A673 (cell line): ENCODE measurements around the gene PANX3. TPM values are rescaled to one million over a fixed set of nuclear protein-coding genes. Genes with fewer than 3 reads are reported as not detected.

Source experiments
- BruUV-seq: library from RNA; stranded (reverse); fragments of 400-500 nt; replicated peaks from 2 replicates; lab custom pipeline; 2021; lab: Mats Ljungman, UMichigan
- CTCF ChIA-PET: fragments of 300-600 bp; sonication (Branson Sonifier 250); formaldehyde crosslinking; loops from one replicate; lab custom pipeline; 2022; ENCODE audit warnings: antibody characterized with exemption; lab: Charles Lee
- POLR2A ChIA-PET: fragments of 300-600 bp; sonication (Branson Sonifier 250); formaldehyde crosslinking; loops from one replicate; lab custom pipeline; 2022; ENCODE audit warnings: antibody characterized with exemption; ENCODE audit not compliant: low non-redundant PET; lab: Charles Lee
- DNase-seq: peaks from one replicate; pipeline ENCODE4 v3.0.0-alpha.2; 2015; ENCODE audit warnings: low spot score
- H3K27ac ChIP-seq: fragments of 200-600 bp; sonication (generic); 2 replicates; pipeline ENCODE4 v1.5.1; 2016; ENCODE audit warnings: mixed run types, low read depth, mild to moderate bottlenecking, mixed read lengths, antibody characterized with exemption, low read length; ENCODE audit not compliant: poor library complexity, severe bottlenecking
- H3K27me3 ChIP-seq: fragments of 200-600 bp; sonication (generic); replicated peaks from 2 replicates; pipeline ENCODE4 v1.6.1; 2017; ENCODE audit warnings: mixed run types, low read depth, mild to moderate bottlenecking, mixed read lengths, antibody characterized with exemption, low read length; ENCODE audit not compliant: insufficient read depth, poor library complexity
- H3K36me3 ChIP-seq: fragments of 200-600 bp; sonication (generic); 2 replicates; pipeline ENCODE4 v1.6.1; 2016; ENCODE audit warnings: mixed run types, mild to moderate bottlenecking, mixed read lengths, antibody characterized with exemption, low read length; ENCODE audit not compliant: insufficient read depth, poor library complexity, severe bottlenecking
- H3K4me1 ChIP-seq: fragments of 200-600 bp; sonication (generic); 2 replicates; pipeline ENCODE4 v1.6.1; 2017; ENCODE audit warnings: mixed run types, mild to moderate bottlenecking, mixed read lengths, antibody characterized with exemption, low read length; ENCODE audit not compliant: insufficient read depth, poor library complexity, severe bottlenecking
- H3K4me3 ChIP-seq: fragments of 200-600 bp; sonication (generic); 2 replicates; pipeline ENCODE4 v1.5.1; 2016; ENCODE audit warnings: low read depth, mixed run types, mild to moderate bottlenecking, mixed read lengths, low read length; ENCODE audit not compliant: poor library complexity, severe bottlenecking
- H3K9me3 ChIP-seq: fragments of 200-600 bp; sonication (generic); 2 replicates; pipeline ENCODE4 v1.6.1; 2016; ENCODE audit warnings: mixed run types, low read depth, mild to moderate bottlenecking, mixed read lengths, antibody characterized with exemption, low read length; ENCODE audit not compliant: poor library complexity, severe bottlenecking
- CTCF ChIP-seq: fragments of 300-800, 200-600 bp; sonication (generic); conservative IDR thresholded peaks from 2 replicates; pipeline ENCODE4 v1.5.1; 2017; ENCODE audit warnings: low read depth, mild to moderate bottlenecking, antibody characterized with exemption, low read length, moderate library complexity, mixed read lengths
- EZH2 ChIP-seq: fragments of 200-600 bp; sonication (generic); IDR thresholded peaks from 2 replicates; pipeline ENCODE4 v1.6.1; 2017; ENCODE audit warnings: borderline replicate concordance, low read depth, mild to moderate bottlenecking, mixed read lengths, antibody characterized with exemption, low read length; ENCODE audit not compliant: poor library complexity, severe bottlenecking
- intact Hi-C: fragments of 100-400 bp; cut with micrococcal nuclease; formaldehyde crosslinking; loops from one replicate; pipeline ENCODE4 v1.10.0; 2022; ENCODE audit not compliant: unreplicated experiment
- total RNA-seq: library from RNA; stranded (reverse); gene quantifications from 2 replicates; pipeline ENCODE4 v1.2.3, GENCODE V29; 2021

Gene PANX3
- total RNA-seq, 1 experiment from 2014 or later, result not detected

DNA sequence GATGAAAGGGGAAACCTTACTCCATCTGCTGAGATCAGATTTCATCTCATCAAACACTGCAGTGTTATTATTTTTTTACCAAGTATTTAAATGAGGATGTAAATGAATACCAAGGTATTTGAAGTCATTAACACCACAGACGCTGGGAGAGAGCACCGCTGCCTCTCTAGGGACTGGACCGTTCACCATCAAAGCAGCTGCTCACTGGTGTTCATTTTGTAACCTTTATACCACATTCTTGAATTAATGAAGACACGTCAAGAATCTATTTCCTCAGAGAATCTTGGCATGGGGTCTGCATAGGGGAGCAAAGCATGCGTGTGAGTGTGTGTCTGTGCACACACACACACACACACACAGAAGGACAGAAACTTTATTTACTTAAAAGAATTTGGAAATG, 46.7 kb downstream of the PANX3 start:
- no peaks in the 10 kb centered on the region for H3K36me3 ChIP-seq
- TF ChIP-seq CTCF (no peak), EZH2 (no peak)
- intact Hi-C loops, result no loop called here

GRCh38 chr11:124658501-124658900, 47.3 kb downstream of the PANX3 start:
- ChIA-PET CTCF (no interaction called here), POLR2A (no interaction called here)
- BruUV-seq, result no TSS peak
- Histone ChIP-seq H3K27me3 (no peaks in the 10 kb centered on the region), H3K4me3 (no peak overlapping the region), H3K9me3 (no peaks in the 10 kb centered on the region), H3K27ac (no peak overlapping the region), H3K4me1 (peaks cover 19% of the 10 kb centered on the region), H3K36me3 (no peaks in the 10 kb centered on the region)
- intact Hi-C loops, result no loop called here
- DNase-seq, result no peak
- TF ChIP-seq EZH2, result no peak
- no peak for TF ChIP-seq CTCF

More for the DNA sequence above, 46.7 kb downstream of the PANX3 start:
- ChIA-PET POLR2A (no interaction called here), CTCF (no interaction called here)
- no peak overlapping the region for H3K27ac ChIP-seq
- no peaks in the 10 kb centered on the region for H3K9me3 ChIP-seq
- peaks cover 19% of the 10 kb centered on the region for H3K4me1 ChIP-seq
- no peak overlapping the region for H3K4me3 ChIP-seq
- peak; percentile 17 for DNase-seq
- no peaks in the 10 kb centered on the region for H3K27me3 ChIP-seq
- BruUV-seq, result no TSS peak

DNA sequence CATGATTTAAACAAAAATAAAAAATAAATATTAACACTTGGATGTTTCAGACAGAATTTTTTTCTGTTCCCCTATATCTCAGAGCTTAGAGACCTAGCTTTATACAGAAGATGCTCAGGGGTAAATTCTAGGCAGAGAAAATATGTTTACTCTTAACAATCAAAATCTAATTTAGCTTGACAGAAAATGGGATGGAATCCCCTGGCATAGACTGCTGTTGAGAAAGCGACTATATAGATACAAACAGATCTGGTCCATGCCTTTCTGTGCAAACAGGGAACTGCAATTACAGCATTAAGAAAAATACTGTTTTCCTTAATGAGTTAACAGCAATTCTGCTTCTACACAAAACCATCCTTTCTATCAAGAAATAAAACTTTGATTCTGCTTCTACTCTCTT, 47.8 kb downstream of the PANX3 start:
- ChIA-PET POLR2A (no interaction called here), CTCF (no interaction called here)
- Histone ChIP-seq H3K36me3 (no peaks in the 10 kb centered on the region), H3K4me3 (no peak overlapping the region), H3K4me1 (peaks cover 19% of the 10 kb centered on the region), H3K27ac (no peak overlapping the region), H3K9me3 (no peaks in the 10 kb centered on the region), H3K27me3 (no peaks in the 10 kb centered on the region)
- DNase-seq, result no peak
- no TSS peak for BruUV-seq
- intact Hi-C loops, result no loop called here
- no peak for TF ChIP-seq CTCF
